Activated CD8-positive, alpha-beta memory T cell treated with anti-CD3 and anti-CD28 coated beads for 1 hour (primary cell): Measurements from ENCODE around the gene SLC28A2.
"Not testable (repeated sequence)": the region's sequence is repeated elsewhere in the genome, so short reads cannot be mapped to it uniquely, and the experiment has no call there.

Experiments used
- DNase-seq, 2 donors: peaks; one replicate each; pipeline ENCODE4 v3.0.0-alpha.2; 2020; ENCODE audit warnings: low read depth in 1 of 2; ENCODE audit errors: extremely low read depth in 1 of 2

SLC28A2 gene, protein sequence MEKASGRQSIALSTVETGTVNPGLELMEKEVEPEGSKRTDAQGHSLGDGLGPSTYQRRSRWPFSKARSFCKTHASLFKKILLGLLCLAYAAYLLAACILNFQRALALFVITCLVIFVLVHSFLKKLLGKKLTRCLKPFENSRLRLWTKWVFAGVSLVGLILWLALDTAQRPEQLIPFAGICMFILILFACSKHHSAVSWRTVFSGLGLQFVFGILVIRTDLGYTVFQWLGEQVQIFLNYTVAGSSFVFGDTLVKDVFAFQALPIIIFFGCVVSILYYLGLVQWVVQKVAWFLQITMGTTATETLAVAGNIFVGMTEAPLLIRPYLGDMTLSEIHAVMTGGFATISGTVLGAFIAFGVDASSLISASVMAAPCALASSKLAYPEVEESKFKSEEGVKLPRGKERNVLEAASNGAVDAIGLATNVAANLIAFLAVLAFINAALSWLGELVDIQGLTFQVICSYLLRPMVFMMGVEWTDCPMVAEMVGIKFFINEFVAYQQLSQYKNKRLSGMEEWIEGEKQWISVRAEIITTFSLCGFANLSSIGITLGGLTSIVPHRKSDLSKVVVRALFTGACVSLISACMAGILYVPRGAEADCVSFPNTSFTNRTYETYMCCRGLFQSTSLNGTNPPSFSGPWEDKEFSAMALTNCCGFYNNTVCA

GRCh38 chr15:45251888-45252287, at the start of gene SLC28A2:
SLC28A2 (plus strand) TSS chr15:45252234; CDS start chr15:45253216, 982 bp downstream.
- no peak for DNase-seq

DNA sequence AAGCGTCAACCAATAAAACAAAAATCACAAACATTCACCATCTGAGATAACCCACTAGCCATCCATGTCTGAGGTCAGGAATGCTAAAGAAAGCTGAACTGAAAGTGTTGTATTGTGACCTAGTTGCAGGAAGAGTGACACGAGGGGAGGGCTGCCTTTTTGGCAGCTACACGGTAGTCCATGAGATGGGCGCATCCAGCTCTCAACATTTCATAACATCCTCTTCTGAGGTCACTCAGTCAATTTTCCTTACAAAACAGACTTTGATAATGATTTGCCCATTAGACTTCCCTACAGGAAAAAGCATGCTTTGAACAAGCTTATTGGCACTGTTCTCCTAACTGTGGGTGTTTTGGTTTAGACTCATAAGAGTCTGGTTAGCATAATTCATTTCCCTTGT, 48.9 kb upstream of the SLC28A2 start:
- no peak for DNase-seq

GRCh38 chr15:45205192-45205591, 46.8 kb upstream of the SLC28A2 start:
- DNase-seq: peak in 1 of 2 donors; percentile 25

DNA sequence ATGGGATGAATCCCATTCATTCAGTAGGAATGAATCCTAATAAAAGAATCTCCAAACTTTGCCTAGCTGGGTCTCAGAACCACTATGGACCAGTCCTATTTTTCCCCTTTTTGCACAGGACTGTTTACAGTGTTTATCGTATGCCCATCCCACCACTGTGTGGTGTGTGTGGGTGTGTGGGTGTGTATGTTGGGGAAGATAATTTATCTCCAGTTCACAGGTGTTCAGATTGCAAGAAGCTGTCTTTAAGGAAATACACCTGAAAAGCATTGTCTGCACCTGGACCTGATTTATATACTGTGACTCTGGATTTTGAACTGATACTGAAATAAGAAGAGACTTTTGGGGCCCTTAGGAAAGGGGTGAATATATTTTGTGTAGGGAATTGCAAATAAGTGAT, 39.5 kb upstream of the SLC28A2 start:
- DNase-seq: no peak

GRCh38 chr15:45221053-45221599, 30.9 kb upstream of the SLC28A2 start:
- no peak for DNase-seq

GRCh38 chr15:45221967-45222366, 30.1 kb upstream of the SLC28A2 start:
- no peak for DNase-seq

DNA sequence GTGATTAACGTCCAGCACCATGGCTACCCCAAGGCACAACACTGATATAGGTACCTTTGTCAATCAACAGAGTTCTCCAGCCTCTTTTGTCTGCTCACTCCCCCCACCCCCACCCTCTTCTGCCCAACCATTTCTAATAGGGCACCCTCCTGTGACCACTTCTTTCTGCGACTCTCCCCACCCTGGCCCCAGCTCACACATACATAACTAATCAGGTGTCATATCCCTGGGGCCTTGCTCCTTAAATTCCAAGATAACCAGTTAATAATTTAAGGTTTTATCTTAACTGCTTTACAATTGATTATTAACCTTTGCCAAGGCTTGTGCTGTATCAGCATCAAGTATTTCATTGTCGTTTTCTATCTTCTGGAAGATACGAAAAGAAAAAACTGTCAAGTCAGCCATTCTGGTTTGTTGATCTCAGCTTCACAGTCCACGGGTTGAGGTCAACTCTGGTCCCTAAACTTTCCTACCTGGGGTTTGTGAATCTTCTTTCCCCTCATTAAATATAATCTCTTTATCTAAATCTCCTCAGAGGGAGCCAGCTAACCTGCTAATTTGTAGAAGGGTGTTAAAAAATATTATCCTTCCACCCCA, 27.3 kb upstream of the SLC28A2 start:
- DNase-seq: no peak

DNA sequence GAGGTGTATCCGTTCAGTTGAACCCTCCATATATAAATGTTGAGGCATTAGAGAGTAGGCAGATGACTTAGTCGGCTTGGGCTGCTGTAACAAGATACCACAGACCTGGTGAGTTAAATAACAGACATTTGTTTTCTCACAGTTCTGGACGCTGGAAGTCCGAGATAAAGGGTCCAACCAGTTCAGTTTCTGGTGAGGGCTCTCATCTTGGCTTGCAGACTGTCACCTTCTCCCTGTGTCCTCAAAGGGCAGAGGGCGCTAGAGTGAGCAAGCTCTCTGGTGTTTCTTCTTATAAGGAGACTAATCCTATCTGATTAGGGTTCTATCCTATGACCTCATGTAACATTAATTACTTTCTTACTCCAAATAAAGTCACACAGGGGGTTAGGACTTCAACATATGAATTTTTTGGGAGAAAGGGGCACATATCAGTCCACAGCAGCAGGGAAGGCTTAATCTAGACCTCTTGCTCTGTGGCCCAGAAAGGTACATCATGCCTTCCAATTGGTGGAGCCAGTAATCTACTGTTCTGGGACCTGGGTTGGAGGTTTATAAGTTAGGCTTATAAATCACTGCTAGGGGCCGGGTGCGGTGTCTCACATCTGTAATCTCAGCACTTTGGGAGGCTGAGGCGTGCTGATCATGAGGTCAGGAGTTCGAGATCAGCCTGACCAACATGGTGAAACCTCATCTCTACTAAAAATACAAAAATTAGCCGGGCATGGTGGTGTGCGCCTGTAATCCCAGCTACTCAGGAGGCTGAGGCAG, 26.3 kb upstream of the SLC28A2 start:
- no peak for DNase-seq

DNA sequence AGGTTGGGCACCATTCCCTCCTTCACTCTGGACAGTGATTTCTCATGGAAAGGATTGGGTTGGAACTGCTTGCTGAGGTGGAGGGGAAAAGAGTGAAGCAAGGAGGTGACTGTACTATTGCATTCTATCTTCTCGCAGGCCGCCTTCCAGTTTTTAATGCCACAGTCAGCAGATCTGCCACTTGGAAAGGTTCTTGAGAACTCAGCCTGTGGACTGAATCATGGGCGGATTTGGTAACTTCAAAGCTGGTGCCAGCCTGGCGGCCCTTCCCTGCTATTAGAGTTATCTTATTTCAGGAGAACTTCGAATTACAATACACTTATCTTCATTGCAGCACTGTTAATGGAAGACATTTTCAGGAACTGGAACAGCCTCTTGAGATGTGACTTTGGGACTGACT, 23.1 kb upstream of the SLC28A2 start:
- DNase-seq: no peak

- DNase-seq: no peak
Measured at GRCh38 chr15:45230245-45230965, 21.6 kb upstream of the SLC28A2 start.

- DNase-seq: no peak
Measured at GRCh38 chr15:45231132-45231531, 20.9 kb upstream of the SLC28A2 start.

- no peak for DNase-seq
Measured at GRCh38 chr15:45231864-45232562, 20.0 kb upstream of the SLC28A2 start.

DNA sequence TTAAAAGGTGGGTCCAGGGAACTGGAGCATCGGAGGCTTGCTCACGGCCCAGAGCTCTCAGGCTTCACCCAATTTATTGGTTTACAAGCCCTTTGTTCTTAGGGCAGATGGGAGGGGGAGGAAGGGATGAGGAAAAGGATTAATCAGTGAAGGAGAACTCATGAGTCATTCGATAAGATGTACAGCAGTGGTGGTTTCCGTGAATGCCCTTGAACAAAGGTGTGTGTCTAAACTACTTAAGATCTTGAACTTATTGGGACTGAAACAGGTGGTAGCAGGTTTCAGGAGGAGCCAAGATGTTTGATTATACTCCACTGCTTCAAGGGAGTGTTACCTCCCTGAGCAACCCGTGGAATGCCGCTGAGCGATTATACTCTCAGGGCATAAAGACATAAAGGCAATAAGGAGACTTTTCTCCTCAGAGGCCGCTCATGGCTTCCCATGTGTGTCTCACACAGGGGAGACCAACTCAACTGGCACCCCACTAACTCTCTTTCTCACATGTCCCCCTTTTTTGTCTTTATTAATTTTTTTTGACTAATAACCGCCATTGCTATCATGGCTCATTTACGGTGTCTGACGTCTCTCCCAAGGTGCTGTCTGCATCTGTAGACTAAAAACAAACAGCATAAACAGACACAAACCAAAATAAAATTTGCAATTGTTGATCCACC, 17.3 kb upstream of the SLC28A2 start:
- no peak for DNase-seq

GRCh38 chr15:45236806-45237205, 15.2 kb upstream of the SLC28A2 start:
- DNase-seq: not testable (repeated sequence)

GRCh38 chr15:45242289-45242688, 9.7 kb upstream of the SLC28A2 start:
- DNase-seq: no peak

DNA sequence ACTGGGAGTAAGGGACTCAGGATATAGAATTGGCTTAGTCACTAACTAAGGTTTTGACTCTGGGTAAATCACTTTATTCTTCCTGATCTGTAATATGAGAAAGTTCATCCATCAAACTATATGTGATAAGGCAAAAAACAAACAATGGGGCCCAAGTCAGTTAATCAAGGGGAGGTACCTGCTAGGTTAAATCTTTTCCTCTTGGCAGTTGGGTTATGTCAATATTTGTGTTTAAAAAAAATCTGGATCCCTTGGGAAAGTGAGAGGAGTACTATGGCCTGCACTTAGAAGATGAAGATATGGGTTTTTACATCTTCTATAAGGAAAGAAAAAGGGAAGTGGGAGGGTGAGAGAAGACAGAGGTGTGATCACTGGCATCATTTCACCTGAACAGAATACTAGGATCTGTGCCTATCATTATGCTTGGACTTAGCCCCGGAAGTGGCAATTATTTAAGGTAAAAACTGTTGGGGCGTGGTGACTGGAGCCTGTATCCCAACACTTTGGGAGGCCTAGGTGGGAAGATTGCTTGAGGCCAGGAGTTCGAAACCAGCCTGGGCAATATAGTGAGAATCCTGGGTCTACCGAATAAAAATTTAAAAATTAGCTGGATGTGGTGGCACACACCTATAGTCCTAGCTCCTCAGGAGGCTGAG, 2.8 kb upstream of the SLC28A2 start:
- no peak for DNase-seq

- no peak for DNase-seq
Measured at GRCh38 chr15:45253330-45253729, 1.3 kb downstream of the SLC28A2 start.

- no peak for DNase-seq
Measured at GRCh38 chr15:45254405-45254804, 2.4 kb downstream of the SLC28A2 start.

GRCh38 chr15:45254824-45255223, 2.8 kb downstream of the SLC28A2 start:
- DNase-seq: not testable (repeated sequence)
